Measurements from ENCODE around the gene TMEM219.

The TMEM219 gene

GRCh38 chr16:29986231-29986630, 24.4 kb downstream of the TMEM219 start:
- Histone ChIP-seq H3K4me1 (ENCODE audit: control insufficient read depth, insufficient read depth, low read length) (no peaks in the 10 kb centered on the region), H3K9me3 (ENCODE audit: control insufficient read depth, insufficient read depth, low read length) (no peaks in the 10 kb centered on the region), H3K27me3 (ENCODE audit: control insufficient read depth, insufficient read depth, low read length) (no peaks in the 10 kb centered on the region), H3K4me3 (ENCODE audit: low read depth, low read length) (no peak overlapping the region), H3K9ac (ENCODE audit: low read depth, low read length) (no peak overlapping the region), H3K36me3 (ENCODE audit: control insufficient read depth, insufficient read depth, low read length) (peaks cover 66% of the 10 kb centered on the region)

- Histone ChIP-seq H3K4me3 (ENCODE audit: low read depth, low read length) (no peak overlapping the region), H3K4me1 (ENCODE audit: control insufficient read depth, insufficient read depth, low read length) (no peaks in the 10 kb centered on the region), H3K9me3 (ENCODE audit: control insufficient read depth, insufficient read depth, low read length) (no peaks in the 10 kb centered on the region), H3K27me3 (ENCODE audit: control insufficient read depth, insufficient read depth, low read length) (no peaks in the 10 kb centered on the region), H3K36me3 (ENCODE audit: control insufficient read depth, insufficient read depth, low read length) (peaks cover 66% of the 10 kb centered on the region), H3K9ac (ENCODE audit: low read depth, low read length) (no peak overlapping the region)
These were observed 25.1 kb downstream of the TMEM219 start for GRCh38 chr16:29986931-29987330.

GRCh38 chr16:29987371-29988085, 25.6 kb downstream of the TMEM219 start:
- Histone ChIP-seq H3K4me1 (ENCODE audit: control insufficient read depth, insufficient read depth, low read length) (no peaks in the 10 kb centered on the region), H3K9me3 (ENCODE audit: control insufficient read depth, insufficient read depth, low read length) (no peaks in the 10 kb centered on the region), H3K4me3 (ENCODE audit: low read depth, low read length) (no peak overlapping the region), H3K36me3 (ENCODE audit: control insufficient read depth, insufficient read depth, low read length) (peaks cover 65% of the 10 kb centered on the region), H3K9ac (ENCODE audit: low read depth, low read length) (no peak overlapping the region), H3K27me3 (ENCODE audit: control insufficient read depth, insufficient read depth, low read length) (no peaks in the 10 kb centered on the region)

GRCh38 chr16:29988346-29989075, 26.6 kb downstream of the TMEM219 start:
- Histone ChIP-seq H3K4me3 (ENCODE audit: low read depth, low read length) (no peak overlapping the region), H3K27me3 (ENCODE audit: control insufficient read depth, insufficient read depth, low read length) (no peaks in the 10 kb centered on the region), H3K4me1 (ENCODE audit: control insufficient read depth, insufficient read depth, low read length) (no peaks in the 10 kb centered on the region), H3K9me3 (ENCODE audit: control insufficient read depth, insufficient read depth, low read length) (no peaks in the 10 kb centered on the region), H3K9ac (ENCODE audit: low read depth, low read length) (no peak overlapping the region), H3K36me3 (ENCODE audit: control insufficient read depth, insufficient read depth, low read length) (peaks cover 64% of the 10 kb centered on the region)

GRCh38 chr16:29989111-29989858, 27.4 kb downstream of the TMEM219 start:
- H3K9me3 ChIP-seq (ENCODE audit: control insufficient read depth, insufficient read depth, low read length), result no peaks in the 10 kb centered on the region
- H3K4me3 ChIP-seq (ENCODE audit: low read depth, low read length), result no peak overlapping the region
- H3K9ac ChIP-seq (ENCODE audit: low read depth, low read length), result no peak overlapping the region
- H3K36me3 ChIP-seq (ENCODE audit: control insufficient read depth, insufficient read depth, low read length), result peaks cover 58% of the 10 kb centered on the region
- H3K4me1 ChIP-seq (ENCODE audit: control insufficient read depth, insufficient read depth, low read length), result no peaks in the 10 kb centered on the region
- H3K27me3 ChIP-seq (ENCODE audit: control insufficient read depth, insufficient read depth, low read length), result no peaks in the 10 kb centered on the region

GRCh38 chr16:29990034-29990433, 28.2 kb downstream of the TMEM219 start:
- Histone ChIP-seq H3K36me3 (ENCODE audit: control insufficient read depth, insufficient read depth, low read length) (peaks cover 51% of the 10 kb centered on the region), H3K4me1 (ENCODE audit: control insufficient read depth, insufficient read depth, low read length) (peaks cover 3% of the 10 kb centered on the region), H3K27me3 (ENCODE audit: control insufficient read depth, insufficient read depth, low read length) (no peaks in the 10 kb centered on the region), H3K9ac (ENCODE audit: low read depth, low read length) (no peak overlapping the region), H3K9me3 (ENCODE audit: control insufficient read depth, insufficient read depth, low read length) (no peaks in the 10 kb centered on the region), H3K4me3 (ENCODE audit: low read depth, low read length) (no peak overlapping the region)

GRCh38 chr16:29990883-29991570, 29.1 kb downstream of the TMEM219 start:
- no peak overlapping the region for H3K9ac ChIP-seq (ENCODE audit: low read depth, low read length)
- no peak overlapping the region for H3K4me3 ChIP-seq (ENCODE audit: low read depth, low read length)
- no peaks in the 10 kb centered on the region for H3K9me3 ChIP-seq (ENCODE audit: control insufficient read depth, insufficient read depth, low read length)
- no peaks in the 10 kb centered on the region for H3K27me3 ChIP-seq (ENCODE audit: control insufficient read depth, insufficient read depth, low read length)
- H3K36me3 ChIP-seq (ENCODE audit: control insufficient read depth, insufficient read depth, low read length), result peaks cover 42% of the 10 kb centered on the region
- peaks cover 3% of the 10 kb centered on the region for H3K4me1 ChIP-seq (ENCODE audit: control insufficient read depth, insufficient read depth, low read length)

- Histone ChIP-seq H3K27me3 (ENCODE audit: control insufficient read depth, insufficient read depth, low read length) (no peaks in the 10 kb centered on the region), H3K9ac (ENCODE audit: low read depth, low read length) (no peak overlapping the region), H3K36me3 (ENCODE audit: control insufficient read depth, insufficient read depth, low read length) (peaks cover 37% of the 10 kb centered on the region), H3K4me1 (ENCODE audit: control insufficient read depth, insufficient read depth, low read length) (peaks cover 3% of the 10 kb centered on the region), H3K4me3 (ENCODE audit: low read depth, low read length) (no peak overlapping the region), H3K9me3 (ENCODE audit: control insufficient read depth, insufficient read depth, low read length) (no peaks in the 10 kb centered on the region)
These were observed 29.7 kb downstream of the TMEM219 start for GRCh38 chr16:29991571-29991904.

- no peaks in the 10 kb centered on the region for H3K9me3 ChIP-seq (ENCODE audit: control insufficient read depth, insufficient read depth, low read length)
- H3K36me3 ChIP-seq (ENCODE audit: control insufficient read depth, insufficient read depth, low read length), result peaks cover 33% of the 10 kb centered on the region
- peaks cover 3% of the 10 kb centered on the region for H3K4me1 ChIP-seq (ENCODE audit: control insufficient read depth, insufficient read depth, low read length)
- no peak overlapping the region for H3K4me3 ChIP-seq (ENCODE audit: low read depth, low read length)
- H3K9ac ChIP-seq (ENCODE audit: low read depth, low read length), result no peak overlapping the region
- no peaks in the 10 kb centered on the region for H3K27me3 ChIP-seq (ENCODE audit: control insufficient read depth, insufficient read depth, low read length)
These were observed 30.6 kb downstream of the TMEM219 start for GRCh38 chr16:29992344-29992967.

- H3K36me3 ChIP-seq (ENCODE audit: control insufficient read depth, insufficient read depth, low read length), result peaks cover 25% of the 10 kb centered on the region
- H3K9ac ChIP-seq (ENCODE audit: low read depth, low read length), result no peak overlapping the region
- H3K4me1 ChIP-seq (ENCODE audit: control insufficient read depth, insufficient read depth, low read length), result peaks cover 3% of the 10 kb centered on the region
- H3K4me3 ChIP-seq (ENCODE audit: low read depth, low read length), result no peak overlapping the region
- H3K9me3 ChIP-seq (ENCODE audit: control insufficient read depth, insufficient read depth, low read length), result no peaks in the 10 kb centered on the region
- no peaks in the 10 kb centered on the region for H3K27me3 ChIP-seq (ENCODE audit: control insufficient read depth, insufficient read depth, low read length)
These were observed 31.5 kb downstream of the TMEM219 start for GRCh38 chr16:29993191-29993902.

All from iPS-15b (cell line).